SKM-1 (cell line): ENCODE measurements around the gene EGR1.
"Not testable (repeated sequence)": the region's sequence is repeated elsewhere in the genome, so short reads cannot be mapped to it uniquely, and the experiment has no call there.

ENCODE experiments used
- DNase-seq: peaks from one replicate; lab custom pipeline; 2025; ENCODE audit not compliant: unreplicated experiment; lab: John Stamatoyannopoulos, UW

EGR1 gene

GRCh38 chr5:138506370-138507306 lies 41.4 kb downstream of the EGR1 start:
- no peak for DNase-seq

GRCh38 chr5:138507485-138507884 lies 42.2 kb downstream of the EGR1 start:
- DNase-seq: not testable (repeated sequence)

GRCh38 chr5:138508958-138509357 lies 43.7 kb downstream of the EGR1 start:
- no peak for DNase-seq

GRCh38 chr5:138514021-138514420 lies 48.7 kb downstream of the EGR1 start:
- DNase-seq: no peak

GRCh38 chr5:138515556-138516245 lies 50.4 kb downstream of the EGR1 start:
- no peak for DNase-seq

- no peak for DNase-seq
Observed at GRCh38 chr5:138517437-138517836, 52.2 kb downstream of the EGR1 start.
